ENCODE measurements around the gene MUS81. TPM values are rescaled to one million over a fixed set of nuclear protein-coding genes. Genes with fewer than 3 reads are reported as not detected.
A peak's percentile ranks its signal among the peaks of the same experiment; 100 is the strongest.

Gene MUS81
- total and polyA plus RNA-seq, 2 of the 4 experiments (the other 2 are of a cell fraction), result 23.7 to 47.9 TPM

- no peaks in the 10 kb centered on the region for H3K27me3 ChIP-seq (ENCODE audit: control insufficient read depth, insufficient read depth, low read length)
- H3K36me3 ChIP-seq (ENCODE audit: control insufficient read depth, insufficient read depth, low read length), result peaks cover 46% of the 10 kb centered on the region
- peaks cover 0 to 24% of the 10 kb centered on the region in 2 experiments; a peak in 2 of 4 replicates for H3K79me1 ChIP-seq (ENCODE audit: low read depth in 1 of 2, low read length in 2 of 2)
- H3K23ac ChIP-seq (ENCODE audit: low read depth, low read length), result peak overlapping the region; percentile 83
- no peak overlapping the region for H2BK15ac ChIP-seq (ENCODE audit: low read depth, low read length)
- H4K20me1 ChIP-seq (ENCODE audit: insufficient read depth, low read length), result peaks cover 84% of the 10 kb centered on the region
- 0 out of 2 replicates have a peak overlapping the region, but pooled peaks have one; percentile 29 for H4K91ac ChIP-seq (ENCODE audit: insufficient read depth, low read depth, low read length)
- 0 out of 2 replicates have a peak, but pooled peaks cover 4% of the 10 kb centered on the region for H3K9me1 ChIP-seq (ENCODE audit: insufficient read depth, low read length)
- H4K8ac ChIP-seq (ENCODE audit: low read depth in 2 of 2, low read length in 2 of 2), result peak overlapping the region in 1 of 2 experiments; percentile 24; a peak in 1 of 4 replicates
- H2BK20ac ChIP-seq (ENCODE audit: low read depth, low read length), result no peak overlapping the region
- H3K27ac ChIP-seq (ENCODE audit: insufficient read depth, low read length), result peak overlapping the region; percentile 60
- no peak for TF ChIP-seq FOS (IDR thresholded peaks at IDR 0.05; ENCODE audit: low read depth, low read length)
- no peak for TF ChIP-seq RCOR1 (IDR thresholded peaks at IDR 0.05; ENCODE audit: insufficient replicate concordance, low read length)
- TF ChIP-seq POLR2A (IDR thresholded peaks at IDR 0.05; ENCODE audit: low read depth, low read length), result peak; percentile 52
- TF ChIP-seq MAZ (IDR thresholded peaks at IDR 0.05; ENCODE audit: borderline replicate concordance, low read depth, low read length), result peak; percentile 27; the same call in 1 of the 2 replicates
- H3K4me3 ChIP-seq (ENCODE audit: insufficient read depth, low read depth, low read length), result no peak overlapping the region
- H2AFZ ChIP-seq (replicated peaks; ENCODE audit: low read length, poor library complexity), result no peak overlapping the region
- H2BK120ac ChIP-seq (ENCODE audit: low read depth, low read length), result no peak overlapping the region
- dilution Hi-C loops (cut with HindIII; ENCODE audit: low sequenced_read_pairs, unreplicated experiment) (no loop called here), intact Hi-C loops (cut with micrococcal nuclease) (no loop called here), in situ Hi-C loops (cut with MboI; ENCODE audit: low sequenced_read_pairs) (loop anchor here (5.0 kb wide), 1 partner anchor 68 kb away; the partner anchor contains the start of gene SART1)
- H3K18ac ChIP-seq (ENCODE audit: low read depth, low read length), result no peak overlapping the region
- peak overlapping the region; percentile 76 for H2AK9ac ChIP-seq (replicated peaks; ENCODE audit: low read depth, low read length, poor library complexity)
- H2AK5ac ChIP-seq (ENCODE audit: low read depth, low read length), result peak overlapping the region; percentile 14; the same call in 1 of the 2 replicates
- H3K9me3 ChIP-seq (ENCODE audit: control insufficient read depth, insufficient read depth, low read length), result no peaks in the 10 kb centered on the region
- BruUV-seq (replicated peaks), result no TSS peak
- 0 out of 2 replicates have a peak overlapping the region, but pooled peaks have one; percentile 22 for H3K56ac ChIP-seq (ENCODE audit: extremely low read depth, insufficient read depth, low read length)
- WGBS, 2 experiments (ENCODE audit: extremely low coverage in 2 of 2, insufficient read length in 1 of 2), result 70% methylated on average over 6 of the region's 16 CpGs; no CpG with 5 or more reads in 1 of the 2 experiments
- peaks cover 40% of the 10 kb centered on the region for H3K4me1 ChIP-seq (ENCODE audit: control insufficient read depth, insufficient read depth, low read length)
- ATAC-seq (ENCODE audit: low read depth), result no peak
- ChIA-PET CTCF (interaction anchor here (0.6 to 0.7 kb wide), 2 partner anchors 34 to 43 kb away, joined by 3 read pairs; no protein-coding TSS in a partner anchor), POLR2A (ENCODE audit: unreplicated experiment) (interaction anchor here (0.7 kb wide), 1 partner anchor 1376 kb away, joined by 5 read pairs; no protein-coding TSS in a partner anchor)
- DNase-seq, result no peak
- H3K4me2 ChIP-seq (ENCODE audit: low read depth, low read length), result no peak overlapping the region
- peak overlapping the region; percentile 74; the same call in 1 of the 2 replicates for H3K14ac ChIP-seq (replicated peaks; ENCODE audit: low read depth, low read length)
- H4K5ac ChIP-seq (ENCODE audit: low read depth, low read length), result no peak overlapping the region
- H3K9ac ChIP-seq (ENCODE audit: low read depth, low read length), result peak overlapping the region; percentile 38
- peak overlapping the region; percentile 66; the same call in 1 of the 2 replicates for H3K4ac ChIP-seq (ENCODE audit: low read depth, low read length)
- H2BK5ac ChIP-seq (ENCODE audit: low read depth, low read length, poor library complexity, severe bottlenecking), result peak overlapping the region; percentile 40
Observed at GRCh38 chr11:65894034-65894591, 33.9 kb downstream of the MUS81 start.

Measured in IMR-90 (cell line).